GM12864 (cell line): ENCODE results near the gene RPL41.

ENCODE experiments used
- DNase-seq: peaks from one replicate; pipeline ENCODE4 v3.0.0-alpha.2; 2011; ENCODE audit warnings: low read depth
- H3K4me3 ChIP-seq: 2 replicates; pipeline ENCODE4 v1.5.1; 2011; ENCODE audit warnings: mild to moderate bottlenecking, low read depth, low read length, control low read depth
- TF ChIP-seq, protein P1 (sequence below): IDR thresholded peaks from 2 replicates; pipeline ENCODE4 v1.5.1; 2011; ENCODE audit warnings: low read depth, mild to moderate bottlenecking, moderate library complexity, low read length, control low read depth, inconsistent platforms; ENCODE audit errors: missing control alignments

Gene RPL41

GRCh38 chr12:56128670-56129205, 12.3 kb downstream of the RPL41 start:
- no peak for DNase-seq
- peak overlapping the region; percentile 88 for H3K4me3 ChIP-seq
- TF ChIP-seq, protein P1, sequence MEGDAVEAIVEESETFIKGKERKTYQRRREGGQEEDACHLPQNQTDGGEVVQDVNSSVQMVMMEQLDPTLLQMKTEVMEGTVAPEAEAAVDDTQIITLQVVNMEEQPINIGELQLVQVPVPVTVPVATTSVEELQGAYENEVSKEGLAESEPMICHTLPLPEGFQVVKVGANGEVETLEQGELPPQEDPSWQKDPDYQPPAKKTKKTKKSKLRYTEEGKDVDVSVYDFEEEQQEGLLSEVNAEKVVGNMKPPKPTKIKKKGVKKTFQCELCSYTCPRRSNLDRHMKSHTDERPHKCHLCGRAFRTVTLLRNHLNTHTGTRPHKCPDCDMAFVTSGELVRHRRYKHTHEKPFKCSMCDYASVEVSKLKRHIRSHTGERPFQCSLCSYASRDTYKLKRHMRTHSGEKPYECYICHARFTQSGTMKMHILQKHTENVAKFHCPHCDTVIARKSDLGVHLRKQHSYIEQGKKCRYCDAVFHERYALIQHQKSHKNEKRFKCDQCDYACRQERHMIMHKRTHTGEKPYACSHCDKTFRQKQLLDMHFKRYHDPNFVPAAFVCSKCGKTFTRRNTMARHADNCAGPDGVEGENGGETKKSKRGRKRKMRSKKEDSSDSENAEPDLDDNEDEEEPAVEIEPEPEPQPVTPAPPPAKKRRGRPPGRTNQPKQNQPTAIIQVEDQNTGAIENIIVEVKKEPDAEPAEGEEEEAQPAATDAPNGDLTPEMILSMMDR = no peak

DNA sequence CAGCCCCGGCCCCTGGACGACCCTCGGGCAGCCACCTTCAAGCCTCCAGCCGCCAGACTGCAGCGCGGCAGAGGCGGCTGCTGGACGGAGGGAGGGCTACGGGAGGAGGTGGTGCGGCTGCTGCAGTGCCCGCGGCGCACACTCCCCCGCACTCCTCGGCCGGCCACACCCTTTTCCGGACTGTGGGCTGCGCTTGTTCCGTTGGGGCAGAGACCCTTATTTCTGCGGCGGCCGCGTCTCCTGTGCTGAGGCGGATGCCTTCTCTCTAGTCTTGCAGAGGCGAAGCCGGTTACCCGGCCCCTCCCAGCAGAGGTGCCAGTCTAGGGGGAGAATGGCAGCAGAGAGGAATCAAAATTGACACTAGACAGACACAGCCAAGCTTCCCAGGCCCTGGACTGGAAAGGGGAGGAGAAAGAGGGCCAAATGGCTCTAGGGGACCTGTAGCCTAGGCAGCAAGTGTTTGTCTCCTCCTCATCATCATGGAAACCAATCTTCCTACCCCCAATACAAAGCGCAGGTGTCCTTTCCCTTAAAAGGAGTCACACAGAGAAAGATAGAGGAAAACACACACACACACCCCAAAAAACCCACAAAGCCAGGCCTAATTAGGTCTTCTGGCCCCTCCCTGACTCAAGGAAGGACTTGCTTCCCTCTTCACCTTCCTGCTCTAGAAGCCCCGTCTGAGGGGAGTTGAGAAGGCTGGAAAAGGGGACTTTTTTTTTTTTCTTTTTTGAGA, 12.9 kb downstream of the RPL41 start:
- no peak for DNase-seq
- TF ChIP-seq, protein P1 = no peak

DNA sequence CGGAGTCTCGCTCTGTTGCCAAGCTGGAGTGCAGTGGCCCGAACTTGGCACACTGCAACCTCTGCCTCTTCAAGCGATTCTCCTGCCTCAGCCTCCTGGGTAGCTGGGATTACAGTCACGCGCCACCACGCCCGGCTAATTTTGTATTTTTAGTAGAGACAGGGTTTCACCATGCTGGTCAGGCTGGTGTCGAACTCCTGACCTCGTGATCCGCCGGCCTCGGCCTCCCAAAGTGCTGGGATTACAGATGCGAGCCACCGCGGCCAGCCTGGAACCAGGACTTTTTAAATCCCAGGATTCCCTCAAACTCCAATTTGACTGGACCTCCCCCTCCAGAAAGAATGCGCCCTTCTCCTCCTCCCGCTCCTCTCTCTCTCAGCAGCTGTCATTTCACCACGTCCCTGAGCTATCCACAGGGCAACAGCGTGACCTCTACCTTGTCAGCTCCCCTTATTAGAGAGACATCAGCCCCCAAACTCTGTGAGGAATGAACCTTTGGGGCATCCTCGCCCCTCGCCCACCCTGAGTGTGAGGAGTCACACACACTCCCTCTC, 13.6 kb downstream of the RPL41 start:
- TF ChIP-seq, protein P1 = no peak
- peak overlapping the region; percentile 88; the same call in 1 of the 2 replicates for H3K4me3 ChIP-seq
- no peak for DNase-seq

More for the DNA sequence above, 12.9 kb downstream of the RPL41 start:
- peak overlapping the region; percentile 88 for H3K4me3 ChIP-seq

DNA sequence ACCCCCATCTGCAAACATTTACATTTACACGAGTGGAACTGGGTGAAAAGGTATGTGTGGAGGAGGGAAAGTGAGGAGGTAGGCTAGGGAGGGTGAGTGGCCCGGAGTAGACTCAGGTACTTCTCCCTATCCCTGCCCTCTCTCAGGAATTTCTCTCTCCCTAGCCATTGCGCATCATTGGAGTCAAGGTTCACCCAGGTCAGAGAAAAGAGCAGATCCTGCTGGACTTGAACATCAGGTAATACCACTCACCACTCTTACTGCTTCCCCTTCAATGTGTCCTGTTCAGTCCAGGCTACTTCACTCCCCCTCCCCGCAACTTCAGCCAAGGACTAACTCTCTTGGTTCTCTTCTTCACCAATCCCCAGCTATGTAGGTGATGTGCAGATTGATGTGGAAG, 14.4 kb downstream of the RPL41 start:
- TF ChIP-seq, protein P1 = no peak
- DNase-seq = no peak
- no peak overlapping the region for H3K4me3 ChIP-seq

DNA sequence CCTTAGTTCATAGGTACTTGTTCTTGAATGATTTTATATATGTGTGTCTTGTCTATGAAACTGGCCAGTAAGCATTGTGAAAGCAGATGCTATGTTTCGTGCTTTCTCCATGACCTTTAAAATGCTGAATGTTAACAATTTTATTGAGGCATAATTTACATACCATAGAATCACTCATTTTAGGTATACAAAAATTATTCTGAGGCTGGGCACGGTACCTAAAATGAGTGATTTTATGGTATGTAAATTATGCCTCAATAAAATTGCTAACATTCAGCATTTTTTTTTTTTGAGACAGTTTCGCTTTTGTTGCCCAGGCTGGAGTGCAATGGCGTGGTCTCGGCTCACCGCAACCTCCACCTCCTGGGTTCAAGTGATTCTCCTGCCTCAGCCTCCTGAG, 18.5 kb downstream of the RPL41 start:
- DNase-seq = no peak
- TF ChIP-seq, protein P1 = no peak
- H3K4me3 ChIP-seq = no peak overlapping the region

DNA sequence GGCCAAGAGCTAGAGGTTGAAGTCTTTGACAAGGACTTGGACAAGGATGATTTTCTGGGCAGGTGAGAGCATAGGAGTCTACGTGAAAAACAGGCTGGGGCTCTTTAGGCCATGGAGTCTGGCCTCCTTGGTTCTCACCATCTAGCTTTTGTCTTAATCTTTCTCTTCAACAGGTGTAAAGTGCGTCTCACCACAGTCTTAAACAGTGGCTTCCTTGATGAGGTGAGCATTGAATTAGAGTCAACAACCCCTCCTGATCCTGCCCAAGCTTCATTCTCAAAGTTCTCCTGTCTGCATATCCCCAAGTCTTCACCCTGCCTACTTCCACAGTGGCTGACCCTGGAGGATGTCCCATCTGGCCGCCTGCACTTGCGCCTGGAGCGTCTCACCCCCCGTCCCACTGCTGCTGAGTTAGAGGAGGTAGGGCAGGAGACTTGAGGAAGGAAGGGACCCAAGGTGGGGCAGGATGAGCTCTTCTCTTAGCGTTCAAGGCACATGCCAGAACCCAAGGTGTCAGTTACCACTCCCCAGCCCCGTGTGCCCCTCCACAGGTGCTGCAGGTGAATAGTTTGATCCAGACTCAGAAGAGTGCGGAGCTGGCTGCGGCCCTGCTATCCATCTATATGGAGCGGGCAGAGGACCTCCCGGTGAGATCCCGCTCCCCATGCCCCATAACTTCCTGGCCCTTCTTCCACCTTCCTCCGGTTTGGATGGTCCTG, 21.6 kb downstream of the RPL41 start:
- no peak overlapping the region for H3K4me3 ChIP-seq
- no peak for DNase-seq
- TF ChIP-seq, protein P1 = no peak
